Hepatocyte (in vitro differentiated cells): ENCODE results near the gene SGCD. TPM values are rescaled to one million over a fixed set of nuclear protein-coding genes. Genes with fewer than 3 reads are reported as not detected.

ENCODE experiments used
- DNase-seq: peaks from one replicate; pipeline ENCODE4 v3.0.0-alpha.2; 2016; ENCODE audit warnings: low spot score
- H2AFZ ChIP-seq: fragments of 200-600 bp; sonication (generic); 2 replicates; pipeline ENCODE4 v1.6.0; 2016; ENCODE audit warnings: antibody characterized with exemption, mild to moderate bottlenecking
- H3K27ac ChIP-seq: fragments of 200-600 bp; sonication (generic); 2 replicates; pipeline ENCODE4 v1.5.1; 2016; ENCODE audit warnings: mild to moderate bottlenecking
- H3K27me3 ChIP-seq: fragments of 200-600 bp; sonication (generic); 2 replicates; pipeline ENCODE4 v1.6.1; 2016
- H3K36me3 ChIP-seq: fragments of 200-600 bp; sonication (generic); replicated peaks from 2 replicates; pipeline ENCODE4 v1.5.1; 2016; ENCODE audit warnings: low read depth; ENCODE audit not compliant: insufficient read depth
- H3K4me1 ChIP-seq: fragments of 200-600 bp; sonication (generic); 2 replicates; pipeline ENCODE4 v1.5.1; 2016; ENCODE audit warnings: mild to moderate bottlenecking, moderate library complexity; ENCODE audit not compliant: insufficient read depth
- H3K4me2 ChIP-seq: fragments of 200-600 bp; sonication (generic); 2 replicates; pipeline ENCODE4 v1.6.0; 2016
- H3K4me3 ChIP-seq: fragments of 200-600 bp; sonication (generic); 2 replicates; pipeline ENCODE4 v1.5.1; 2016; ENCODE audit warnings: mild to moderate bottlenecking
- H3K79me2 ChIP-seq: fragments of 200-600 bp; sonication (generic); 2 replicates; pipeline ENCODE4 v1.6.0; 2017; ENCODE audit warnings: mild to moderate bottlenecking
- H3K9me2 ChIP-seq: fragments of 200-600 bp; sonication (generic); replicated peaks from 2 replicates; pipeline ENCODE4 v1.6.0; 2017; ENCODE audit warnings: mild to moderate bottlenecking; ENCODE audit not compliant: insufficient read depth
- H3K9me3 ChIP-seq: fragments of 200-600 bp; sonication (generic); 2 replicates; pipeline ENCODE4 v1.5.1; 2016; ENCODE audit warnings: low read depth, mild to moderate bottlenecking
- H4K20me1 ChIP-seq: fragments of 200-600 bp; sonication (generic); 2 replicates; pipeline ENCODE4 v1.6.0; 2016; ENCODE audit warnings: mild to moderate bottlenecking; ENCODE audit not compliant: insufficient read depth, poor library complexity, severe bottlenecking
- EZH2 ChIP-seq: fragments of 200-600 bp; sonication (generic); IDR thresholded peaks from 2 replicates; pipeline ENCODE4 v1.6.1; 2016; ENCODE audit warnings: antibody characterized with exemption, mild to moderate bottlenecking, borderline replicate concordance
- EZH2phosphoT487 ChIP-seq: fragments of 200-600 bp; sonication (generic); IDR thresholded peaks from one replicate; pipeline ENCODE4 v1.6.1; 2018; ENCODE audit warnings: antibody characterized with exemption, mild to moderate bottlenecking, low read depth, moderate library complexity; ENCODE audit not compliant: unreplicated experiment, severe bottlenecking
- WGBS: methylation state at CpG from one replicate; pipeline ENCODE4 v1.1.6; 2016; ENCODE audit warnings: low lambda C conversion rate; ENCODE audit errors: missing lambda C conversion rate; 5-methylcytosine and 5-hydroxymethylcytosine counted together
- polyA plus RNA-seq: library from polyadenylated mRNA; unstranded; fragments of >200 nt; fragmentation: Nextera tagmentation; extraction: Ambion mirVana; gene quantifications from 2 replicates; pipeline ENCODE4 v1.2.1, GENCODE V29; 2016
- total RNA-seq: library from RNA; depleted of rRNA; stranded (reverse); fragments of >200 nt; gene quantifications from 2 replicates; pipeline ENCODE4 v1.2.3, GENCODE V29; 2014
- TF ChIP-seq, protein P1 (sequence below): fragments of 200-600 bp; sonication (generic); IDR thresholded peaks from 2 replicates; pipeline ENCODE4 v1.5.1; 2016; ENCODE audit warnings: antibody characterized with exemption, mild to moderate bottlenecking; ENCODE audit not compliant: poor library complexity

Gene SGCD
- total and polyA plus RNA-seq, 2 experiments from 2014 or later, result 3.8 to 8.8 TPM

DNA sequence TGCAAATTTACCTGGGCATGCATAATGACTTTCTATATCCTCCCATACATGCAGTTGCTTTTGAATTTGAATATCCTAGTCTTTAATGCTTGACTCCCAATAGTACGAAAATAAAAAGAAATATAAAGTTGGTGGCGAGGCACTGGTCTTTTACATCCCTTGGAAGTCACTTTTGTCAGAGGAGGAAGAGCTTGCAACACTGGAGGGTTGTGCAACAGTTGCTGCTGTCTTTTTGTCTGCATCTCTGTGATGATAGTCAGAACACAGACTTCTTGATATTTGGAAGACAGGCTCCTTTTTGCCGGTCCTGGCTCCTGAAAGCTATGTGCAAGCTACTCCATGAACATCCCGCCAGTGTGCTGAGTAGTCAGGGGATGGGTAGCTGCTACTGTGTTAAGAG is 16.8 kb upstream of the SGCD start:
- TF ChIP-seq, protein P1, sequence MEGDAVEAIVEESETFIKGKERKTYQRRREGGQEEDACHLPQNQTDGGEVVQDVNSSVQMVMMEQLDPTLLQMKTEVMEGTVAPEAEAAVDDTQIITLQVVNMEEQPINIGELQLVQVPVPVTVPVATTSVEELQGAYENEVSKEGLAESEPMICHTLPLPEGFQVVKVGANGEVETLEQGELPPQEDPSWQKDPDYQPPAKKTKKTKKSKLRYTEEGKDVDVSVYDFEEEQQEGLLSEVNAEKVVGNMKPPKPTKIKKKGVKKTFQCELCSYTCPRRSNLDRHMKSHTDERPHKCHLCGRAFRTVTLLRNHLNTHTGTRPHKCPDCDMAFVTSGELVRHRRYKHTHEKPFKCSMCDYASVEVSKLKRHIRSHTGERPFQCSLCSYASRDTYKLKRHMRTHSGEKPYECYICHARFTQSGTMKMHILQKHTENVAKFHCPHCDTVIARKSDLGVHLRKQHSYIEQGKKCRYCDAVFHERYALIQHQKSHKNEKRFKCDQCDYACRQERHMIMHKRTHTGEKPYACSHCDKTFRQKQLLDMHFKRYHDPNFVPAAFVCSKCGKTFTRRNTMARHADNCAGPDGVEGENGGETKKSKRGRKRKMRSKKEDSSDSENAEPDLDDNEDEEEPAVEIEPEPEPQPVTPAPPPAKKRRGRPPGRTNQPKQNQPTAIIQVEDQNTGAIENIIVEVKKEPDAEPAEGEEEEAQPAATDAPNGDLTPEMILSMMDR, result no peak
- TF ChIP-seq EZH2phosphoT487 (no peak), EZH2 (no peak)
- Histone ChIP-seq H3K4me1 (no peaks in the 10 kb centered on the region), H3K79me2 (no peaks in the 10 kb centered on the region), H3K4me3 (no peak overlapping the region), H3K27ac (no peak overlapping the region), H3K36me3 (no peaks in the 10 kb centered on the region), H3K4me2 (no peak overlapping the region), H4K20me1 (no peaks in the 10 kb centered on the region), H3K9me3 (no peaks in the 10 kb centered on the region), H3K27me3 (no peaks in the 10 kb centered on the region), H2AFZ (no peak overlapping the region), H3K9me2 (no peaks in the 10 kb centered on the region)
- WGBS, result 90% methylated on average over 4 of the region's 4 CpGs
- no peak for DNase-seq

- no peaks in the 10 kb centered on the region for H4K20me1 ChIP-seq
- H2AFZ ChIP-seq, result no peak overlapping the region
- TF ChIP-seq EZH2 (no peak), EZH2phosphoT487 (no peak)
- TF ChIP-seq, protein P1, result no peak
- H3K36me3 ChIP-seq, result no peaks in the 10 kb centered on the region
- no peaks in the 10 kb centered on the region for H3K79me2 ChIP-seq
- H3K4me2 ChIP-seq, result no peak overlapping the region
- no peak overlapping the region for H3K27ac ChIP-seq
- no peaks in the 10 kb centered on the region for H3K4me1 ChIP-seq
- H3K27me3 ChIP-seq, result no peaks in the 10 kb centered on the region
- 68% methylated on average over 2 of the region's 2 CpGs for WGBS
- no peak overlapping the region for H3K4me3 ChIP-seq
- DNase-seq, result no peak
- no peaks in the 10 kb centered on the region for H3K9me3 ChIP-seq
- H3K9me2 ChIP-seq, result no peaks in the 10 kb centered on the region
Observed at GRCh38 chr5:156312897-156313694, 13.9 kb upstream of the SGCD start.

- WGBS, result 80% methylated on average over 1 of the region's 1 CpG
- H3K27me3 ChIP-seq, result no peaks in the 10 kb centered on the region
- H3K36me3 ChIP-seq, result no peaks in the 10 kb centered on the region
- no peak for DNase-seq
- no peaks in the 10 kb centered on the region for H3K9me2 ChIP-seq
- TF ChIP-seq, protein P1, result no peak
- H3K79me2 ChIP-seq, result no peaks in the 10 kb centered on the region
- no peak overlapping the region for H2AFZ ChIP-seq
- H4K20me1 ChIP-seq, result no peaks in the 10 kb centered on the region
- no peak overlapping the region for H3K4me2 ChIP-seq
- no peak overlapping the region for H3K27ac ChIP-seq
- H3K4me1 ChIP-seq, result no peaks in the 10 kb centered on the region
- H3K9me3 ChIP-seq, result no peaks in the 10 kb centered on the region
- H3K4me3 ChIP-seq, result no peak overlapping the region
Observed at GRCh38 chr5:156314416-156314815, 12.5 kb upstream of the SGCD start.

GRCh38 chr5:156322666-156323065 is 4.3 kb upstream of the SGCD start:
- H3K79me2 ChIP-seq, result no peaks in the 10 kb centered on the region
- no peaks in the 10 kb centered on the region for H3K9me2 ChIP-seq
- H3K27me3 ChIP-seq, result no peaks in the 10 kb centered on the region
- H4K20me1 ChIP-seq, result no peaks in the 10 kb centered on the region
- no peak overlapping the region for H3K4me2 ChIP-seq
- no peaks in the 10 kb centered on the region for H3K9me3 ChIP-seq
- no peaks in the 10 kb centered on the region for H3K36me3 ChIP-seq
- no peak overlapping the region for H3K27ac ChIP-seq
- TF ChIP-seq EZH2, result no peak
- TF ChIP-seq, protein P1, result no peak
- no peak for TF ChIP-seq EZH2phosphoT487
- H3K4me1 ChIP-seq, result no peaks in the 10 kb centered on the region
- H2AFZ ChIP-seq, result no peak overlapping the region
- H3K4me3 ChIP-seq, result no peak overlapping the region
- DNase-seq, result no peak
